Hepatocyte (in vitro differentiated cells): ENCODE measurements around the gene OR51B2. TPM values are rescaled to one million over a fixed set of nuclear protein-coding genes. Genes with fewer than 3 reads are reported as not detected.

Experiments
- DNase-seq: peaks from one replicate; pipeline ENCODE4 v3.0.0-alpha.2; 2016; ENCODE audit warnings: low spot score
- H2AFZ ChIP-seq: fragments of 200-600 bp; sonication (generic); 2 replicates; pipeline ENCODE4 v1.6.0; 2016; ENCODE audit warnings: antibody characterized with exemption, mild to moderate bottlenecking
- H3K27ac ChIP-seq: fragments of 200-600 bp; sonication (generic); 2 replicates; pipeline ENCODE4 v1.5.1; 2016; ENCODE audit warnings: mild to moderate bottlenecking
- H3K27me3 ChIP-seq: fragments of 200-600 bp; sonication (generic); 2 replicates; pipeline ENCODE4 v1.6.1; 2016
- H3K36me3 ChIP-seq: fragments of 200-600 bp; sonication (generic); replicated peaks from 2 replicates; pipeline ENCODE4 v1.5.1; 2016; ENCODE audit warnings: low read depth; ENCODE audit not compliant: insufficient read depth
- H3K4me1 ChIP-seq: fragments of 200-600 bp; sonication (generic); 2 replicates; pipeline ENCODE4 v1.5.1; 2016; ENCODE audit warnings: mild to moderate bottlenecking, moderate library complexity; ENCODE audit not compliant: insufficient read depth
- H3K4me2 ChIP-seq: fragments of 200-600 bp; sonication (generic); 2 replicates; pipeline ENCODE4 v1.6.0; 2016
- H3K4me3 ChIP-seq: fragments of 200-600 bp; sonication (generic); 2 replicates; pipeline ENCODE4 v1.5.1; 2016; ENCODE audit warnings: mild to moderate bottlenecking
- H3K79me2 ChIP-seq: fragments of 200-600 bp; sonication (generic); 2 replicates; pipeline ENCODE4 v1.6.0; 2017; ENCODE audit warnings: mild to moderate bottlenecking
- H3K9me2 ChIP-seq: fragments of 200-600 bp; sonication (generic); replicated peaks from 2 replicates; pipeline ENCODE4 v1.6.0; 2017; ENCODE audit warnings: mild to moderate bottlenecking; ENCODE audit not compliant: insufficient read depth
- H3K9me3 ChIP-seq: fragments of 200-600 bp; sonication (generic); 2 replicates; pipeline ENCODE4 v1.5.1; 2016; ENCODE audit warnings: low read depth, mild to moderate bottlenecking
- H4K20me1 ChIP-seq: fragments of 200-600 bp; sonication (generic); 2 replicates; pipeline ENCODE4 v1.6.0; 2016; ENCODE audit warnings: mild to moderate bottlenecking; ENCODE audit not compliant: insufficient read depth, poor library complexity, severe bottlenecking
- CTCF ChIP-seq: fragments of 200-600 bp; sonication (generic); IDR thresholded peaks from 2 replicates; pipeline ENCODE4 v1.5.1; 2016; ENCODE audit warnings: antibody characterized with exemption, mild to moderate bottlenecking; ENCODE audit not compliant: poor library complexity
- EZH2 ChIP-seq: fragments of 200-600 bp; sonication (generic); IDR thresholded peaks from 2 replicates; pipeline ENCODE4 v1.6.1; 2016; ENCODE audit warnings: antibody characterized with exemption, mild to moderate bottlenecking, borderline replicate concordance
- EZH2phosphoT487 ChIP-seq: fragments of 200-600 bp; sonication (generic); IDR thresholded peaks from one replicate; pipeline ENCODE4 v1.6.1; 2018; ENCODE audit warnings: antibody characterized with exemption, mild to moderate bottlenecking, low read depth, moderate library complexity; ENCODE audit not compliant: unreplicated experiment, severe bottlenecking
- WGBS: methylation state at CpG from one replicate; pipeline ENCODE4 v1.1.6; 2016; ENCODE audit warnings: low lambda C conversion rate; ENCODE audit errors: missing lambda C conversion rate; 5-methylcytosine and 5-hydroxymethylcytosine counted together
- polyA plus RNA-seq: library from polyadenylated mRNA; unstranded; fragments of >200 nt; fragmentation: Nextera tagmentation; extraction: Ambion mirVana; gene quantifications from 2 replicates; pipeline ENCODE4 v1.2.1, GENCODE V29; 2016
- total RNA-seq: library from RNA; depleted of rRNA; stranded (reverse); fragments of >200 nt; gene quantifications from 2 replicates; pipeline ENCODE4 v1.2.3, GENCODE V29; 2014

Gene OR51B2
- total and polyA plus RNA-seq, 2 experiments from 2014 or later, result not detected

DNA sequence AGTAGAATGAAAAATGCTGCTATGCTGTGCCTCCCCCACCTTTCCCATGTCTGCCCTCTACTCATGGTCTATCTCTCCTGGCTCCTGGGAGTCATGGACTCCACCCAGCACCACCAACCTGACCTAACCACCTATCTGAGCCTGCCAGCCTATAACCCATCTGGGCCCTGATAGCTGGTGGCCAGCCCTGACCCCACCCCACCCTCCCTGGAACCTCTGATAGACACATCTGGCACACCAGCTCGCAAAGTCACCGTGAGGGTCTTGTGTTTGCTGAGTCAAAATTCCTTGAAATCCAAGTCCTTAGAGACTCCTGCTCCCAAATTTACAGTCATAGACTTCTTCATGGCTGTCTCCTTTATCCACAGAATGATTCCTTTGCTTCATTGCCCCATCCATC, 39.5 kb downstream of the OR51B2 start:
- no peaks in the 10 kb centered on the region for H3K9me3 ChIP-seq
- WGBS, result 73% methylated on average over 2 of the region's 2 CpGs
- H3K9me2 ChIP-seq, result no peaks in the 10 kb centered on the region
- no peak overlapping the region for H3K4me2 ChIP-seq
- DNase-seq, result no peak
- TF ChIP-seq CTCF, result no peak
- TF ChIP-seq EZH2, result no peak
- no peak for TF ChIP-seq EZH2phosphoT487
- H4K20me1 ChIP-seq, result no peaks in the 10 kb centered on the region
- H3K36me3 ChIP-seq, result no peaks in the 10 kb centered on the region
- no peak overlapping the region for H3K27ac ChIP-seq
- no peak overlapping the region for H3K4me3 ChIP-seq
- no peak overlapping the region for H2AFZ ChIP-seq
- H3K27me3 ChIP-seq, result no peaks in the 10 kb centered on the region
- H3K4me1 ChIP-seq, result no peaks in the 10 kb centered on the region
- no peaks in the 10 kb centered on the region for H3K79me2 ChIP-seq

GRCh38 chr11:5283882-5284281, 40.2 kb downstream of the OR51B2 start:
- Histone ChIP-seq H3K4me2 (no peak overlapping the region), H3K4me3 (no peak overlapping the region), H3K27me3 (no peaks in the 10 kb centered on the region), H3K79me2 (no peaks in the 10 kb centered on the region), H3K9me3 (no peaks in the 10 kb centered on the region), H3K27ac (no peak overlapping the region), H3K4me1 (no peaks in the 10 kb centered on the region), H4K20me1 (no peaks in the 10 kb centered on the region), H2AFZ (no peak overlapping the region), H3K36me3 (no peaks in the 10 kb centered on the region), H3K9me2 (no peaks in the 10 kb centered on the region)
- DNase-seq, result no peak
- WGBS, result 88% methylated on average over 1 of the region's 1 CpG
- TF ChIP-seq EZH2 (no peak), CTCF (no peak), EZH2phosphoT487 (no peak)

DNA sequence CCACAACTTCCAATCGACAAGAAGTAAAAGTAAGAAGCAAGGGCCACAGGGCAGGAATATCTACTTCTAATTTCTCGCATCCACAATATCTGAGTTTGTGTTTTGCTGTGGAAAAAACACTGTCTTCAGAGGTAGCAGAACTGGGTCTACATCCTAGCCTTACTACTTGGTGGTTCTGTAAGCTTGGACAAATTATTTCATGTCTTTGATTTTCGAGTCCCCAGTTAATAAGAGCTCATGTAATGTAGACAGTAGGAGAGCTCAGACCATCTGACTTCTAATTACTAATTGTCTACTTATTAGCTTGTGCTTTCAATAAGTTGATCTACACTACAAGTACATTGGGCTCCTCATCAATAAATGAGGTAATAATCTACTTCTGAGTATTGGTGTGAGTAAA, 41.0 kb downstream of the OR51B2 start:
- Histone ChIP-seq H3K9me2 (no peaks in the 10 kb centered on the region), H2AFZ (no peak overlapping the region), H3K4me3 (no peak overlapping the region), H3K27ac (no peak overlapping the region), H3K4me1 (no peaks in the 10 kb centered on the region), H3K27me3 (no peaks in the 10 kb centered on the region), H3K4me2 (no peak overlapping the region), H3K79me2 (no peaks in the 10 kb centered on the region), H3K9me3 (no peaks in the 10 kb centered on the region), H4K20me1 (no peaks in the 10 kb centered on the region), H3K36me3 (no peaks in the 10 kb centered on the region)
- DNase-seq, result no peak
- 84% methylated on average over 3 of the region's 3 CpGs for WGBS
- TF ChIP-seq EZH2phosphoT487 (no peak), CTCF (no peak), EZH2 (no peak)

DNA sequence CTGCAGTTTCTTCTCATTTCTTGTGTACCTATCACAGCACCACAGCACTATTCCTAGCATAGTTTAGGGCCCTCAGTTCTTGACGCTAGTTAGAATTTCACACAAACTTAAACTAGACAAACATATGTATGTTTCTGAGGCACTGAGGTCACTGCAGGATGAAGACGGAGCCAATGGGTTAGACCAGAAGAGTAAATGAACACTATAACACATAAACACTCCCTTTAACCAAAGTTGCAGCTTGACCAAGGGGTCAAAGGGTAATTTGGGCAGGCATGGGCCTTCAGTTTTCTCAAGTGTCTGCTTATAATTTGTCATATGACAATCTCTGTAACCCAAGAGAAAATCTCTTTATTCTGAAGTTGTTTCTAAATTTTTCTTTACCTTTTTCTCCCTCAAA, 41.5 kb downstream of the OR51B2 start:
- Histone ChIP-seq H3K9me2 (no peaks in the 10 kb centered on the region), H2AFZ (no peak overlapping the region), H3K4me2 (no peak overlapping the region), H4K20me1 (no peaks in the 10 kb centered on the region), H3K27ac (no peak overlapping the region), H3K4me1 (no peaks in the 10 kb centered on the region), H3K27me3 (no peaks in the 10 kb centered on the region), H3K79me2 (no peaks in the 10 kb centered on the region), H3K4me3 (no peak overlapping the region), H3K36me3 (no peaks in the 10 kb centered on the region), H3K9me3 (no peaks in the 10 kb centered on the region)
- DNase-seq, result no peak
- TF ChIP-seq EZH2phosphoT487 (no peak), EZH2 (no peak), CTCF (no peak)
- 86% methylated on average over 2 of the region's 2 CpGs for WGBS
